Stimulated activated CD8-positive, alpha-beta memory T cell treated with anti-CD3 and anti-CD28 coated beads, Interleukin-7, amount 100 ng/mL, for 4 hours (primary cell): Measurements from ENCODE around the gene OTULINL.

Experiments
- DNase-seq, 2 donors: peaks; one replicate each; pipeline ENCODE4 v3.0.0-alpha.2; 2020; ENCODE audit warnings: low read depth in 2 of 2

Gene OTULINL

DNA sequence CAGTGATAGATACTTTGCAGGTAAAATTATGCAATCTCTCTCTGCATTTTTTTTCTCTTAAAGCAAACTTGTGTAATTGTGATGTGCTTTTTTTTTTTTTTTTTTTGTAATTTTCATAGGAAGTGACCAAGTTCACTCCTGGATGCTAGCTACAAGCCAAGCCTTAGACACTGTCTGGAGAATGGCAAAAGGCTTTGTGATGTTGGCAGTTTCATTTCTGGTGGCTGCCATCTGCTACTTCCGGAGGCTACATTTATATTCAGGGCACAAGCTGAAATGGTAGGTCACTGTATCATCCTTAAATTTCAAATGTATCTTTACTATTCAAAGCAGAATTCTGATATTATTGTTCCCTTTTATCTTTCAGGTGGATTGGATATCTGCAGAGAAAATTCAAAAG, 19.3 kb downstream of the OTULINL start:
- DNase-seq: no peak

DNA sequence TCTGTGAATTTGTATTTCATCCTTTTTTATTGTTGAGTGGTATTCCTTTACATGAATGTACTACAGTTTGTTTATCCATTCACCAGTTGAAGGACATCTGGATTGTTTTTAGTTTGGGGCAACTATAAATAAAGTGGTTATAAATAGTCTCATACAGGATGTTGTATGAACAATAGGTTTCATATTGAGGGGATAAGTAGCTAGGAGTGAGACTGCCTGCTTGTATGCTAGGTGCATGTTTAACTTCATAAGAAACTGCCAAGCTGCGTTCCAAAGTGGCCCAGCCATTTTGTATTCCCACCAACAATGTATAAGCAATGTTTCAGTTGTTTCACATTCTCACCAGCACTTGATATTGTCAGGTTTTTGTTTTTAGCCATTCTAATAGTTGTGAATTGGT, 21.5 kb downstream of the OTULINL start:
- DNase-seq: no peak

DNA sequence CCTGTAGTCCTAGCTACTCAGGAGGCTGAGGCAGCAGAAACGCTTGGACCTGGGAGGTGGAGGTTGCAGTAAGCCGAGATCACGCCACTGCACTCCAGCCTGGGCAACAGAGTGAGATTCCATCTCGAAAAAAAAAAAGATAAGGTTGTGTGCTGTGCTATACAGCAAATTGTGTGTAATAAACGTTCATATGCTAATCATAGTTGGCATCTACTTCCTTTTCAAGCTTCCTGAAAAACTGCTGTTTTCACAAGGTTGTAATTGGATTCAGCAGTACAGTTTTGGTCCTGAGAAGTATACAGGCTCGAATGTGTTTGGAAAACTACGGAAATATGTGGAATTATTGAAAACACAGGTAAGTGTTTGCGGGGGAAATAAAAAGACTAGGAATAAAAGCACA, 25.5 kb downstream of the OTULINL start:
- no peak for DNase-seq

DNA sequence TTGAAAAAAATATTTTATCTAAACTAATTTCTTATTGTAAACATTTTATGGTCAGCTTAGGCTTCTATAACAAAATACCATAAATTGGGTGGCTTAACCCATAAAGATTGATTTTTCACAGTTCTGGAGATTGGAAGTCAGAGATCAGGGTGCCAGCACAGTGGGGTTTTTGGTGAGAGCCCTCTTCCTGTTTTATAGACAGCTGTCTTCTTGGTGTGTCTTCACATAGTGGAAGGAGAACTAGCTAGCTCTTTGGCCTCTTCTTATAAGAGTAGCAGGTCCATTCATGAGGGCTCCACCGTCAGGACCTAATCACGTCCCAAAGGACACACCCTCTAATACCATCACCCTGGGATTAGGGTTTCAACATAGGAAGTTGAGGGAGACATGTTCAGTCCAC, 26.6 kb downstream of the OTULINL start:
- no peak for DNase-seq

DNA sequence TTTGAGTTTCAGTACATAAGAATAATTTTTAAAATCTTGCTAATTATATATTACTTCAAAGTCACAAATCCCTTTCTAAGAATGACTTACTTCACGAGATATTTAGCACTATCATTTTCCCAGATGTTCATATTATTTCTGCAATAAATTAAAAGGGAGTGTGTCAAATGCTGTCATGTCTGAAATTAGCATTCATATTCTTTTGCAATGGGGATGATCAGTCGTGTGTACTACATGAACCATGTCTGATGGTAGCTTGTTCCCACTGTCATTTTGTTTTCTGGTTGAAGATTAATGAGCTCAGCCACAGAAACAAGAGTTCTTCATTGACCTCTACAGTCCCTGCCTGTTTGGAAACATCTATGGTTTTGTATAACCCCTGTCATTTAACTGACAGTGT, 30.1 kb downstream of the OTULINL start:
- no peak for DNase-seq

DNA sequence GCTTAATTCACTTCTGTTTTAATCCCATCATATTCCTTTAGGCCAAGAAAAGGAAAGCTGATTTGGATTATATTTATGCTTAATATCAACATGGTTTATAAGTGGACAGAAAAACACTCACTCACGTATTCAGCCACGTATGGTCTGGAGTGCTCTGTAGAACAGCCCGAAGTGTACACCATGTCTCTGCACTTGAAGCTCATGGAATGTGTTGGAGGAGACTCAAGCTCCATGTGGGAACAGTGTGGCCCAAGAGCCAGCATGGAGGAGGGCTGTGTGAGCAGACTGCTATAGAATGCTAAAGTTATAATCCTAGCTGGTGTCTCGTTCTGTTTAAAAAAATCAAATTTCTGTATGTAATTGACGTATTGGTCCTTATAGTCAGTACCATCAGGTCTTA, 32.9 kb downstream of the OTULINL start:
- no peak for DNase-seq

DNA sequence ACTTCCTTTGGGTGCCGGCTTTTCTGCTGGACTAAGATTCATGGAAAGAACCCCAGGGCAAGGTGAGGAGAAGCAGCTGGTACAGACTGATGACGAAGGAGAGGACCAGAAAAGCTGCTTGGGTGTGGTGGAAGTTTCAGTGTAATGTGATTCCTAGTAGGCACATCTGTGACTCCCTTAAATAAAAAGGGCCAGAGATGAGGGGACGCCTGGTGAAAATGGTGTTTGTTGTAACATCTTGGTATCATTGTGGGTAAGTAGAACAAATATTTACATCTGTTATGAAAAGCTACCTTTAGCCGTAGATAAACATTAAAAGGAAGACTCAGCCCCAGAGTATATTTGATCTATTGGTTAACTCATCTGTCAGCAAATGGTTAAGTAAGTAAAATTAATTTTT, 33.8 kb downstream of the OTULINL start:
- DNase-seq: no peak

DNA sequence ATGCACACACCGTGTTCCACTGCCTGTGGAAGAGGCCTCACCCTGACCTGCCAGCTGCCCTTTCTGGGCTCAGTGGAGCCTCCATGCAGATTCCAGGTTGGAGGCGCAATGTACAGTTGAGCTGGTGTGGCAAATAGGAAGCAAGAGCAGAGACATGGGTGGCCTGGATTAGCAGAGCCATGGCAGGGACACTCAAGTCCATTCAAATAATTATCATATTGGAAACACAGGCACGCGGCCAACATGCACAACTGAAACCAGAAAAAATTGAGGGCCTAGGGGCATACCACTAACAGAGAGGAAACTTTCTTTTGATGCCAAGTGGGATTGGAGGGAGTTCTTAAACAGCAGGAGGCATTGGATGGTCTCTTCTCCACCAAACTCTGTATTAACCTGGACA, 35.8 kb downstream of the OTULINL start:
- DNase-seq: no peak

DNA sequence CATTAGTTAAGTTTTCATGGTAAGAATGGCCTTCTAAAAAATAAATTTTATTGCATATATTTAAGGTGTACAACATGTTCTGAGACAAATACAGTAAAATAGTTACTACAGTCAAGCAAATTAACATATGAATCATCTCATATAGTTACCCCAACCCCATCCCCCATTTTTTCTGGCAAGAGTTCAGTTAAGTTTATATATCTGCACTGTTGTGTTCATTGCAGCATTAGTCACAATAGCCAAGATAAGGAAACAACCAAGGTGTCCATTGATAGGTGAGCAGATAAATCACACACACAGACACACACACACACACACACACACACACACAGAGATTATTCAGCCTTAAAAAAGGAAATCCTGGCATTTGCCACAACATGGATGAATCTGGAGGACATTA, 45.7 kb downstream of the OTULINL start:
- no peak for DNase-seq

DNA sequence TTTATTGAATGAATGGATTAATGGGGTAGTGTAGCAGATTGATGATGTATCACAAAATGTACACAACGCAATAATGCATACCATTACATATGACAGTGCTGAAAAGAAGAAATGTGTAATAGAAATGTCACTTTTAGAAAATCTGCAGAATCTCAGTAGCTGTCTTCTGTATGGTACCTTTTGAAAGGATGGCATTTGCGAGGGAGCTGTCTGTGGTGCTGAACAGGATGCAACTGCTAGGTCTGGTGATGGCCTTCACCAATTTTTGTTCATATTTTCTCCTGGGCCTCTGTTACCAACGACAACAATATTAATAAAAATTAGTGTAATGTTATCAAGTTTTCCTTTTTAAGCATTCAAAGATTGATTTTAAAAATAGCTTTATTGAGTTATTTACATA, 46.8 kb downstream of the OTULINL start:
- DNase-seq: peak; percentile 11 to 23

DNA sequence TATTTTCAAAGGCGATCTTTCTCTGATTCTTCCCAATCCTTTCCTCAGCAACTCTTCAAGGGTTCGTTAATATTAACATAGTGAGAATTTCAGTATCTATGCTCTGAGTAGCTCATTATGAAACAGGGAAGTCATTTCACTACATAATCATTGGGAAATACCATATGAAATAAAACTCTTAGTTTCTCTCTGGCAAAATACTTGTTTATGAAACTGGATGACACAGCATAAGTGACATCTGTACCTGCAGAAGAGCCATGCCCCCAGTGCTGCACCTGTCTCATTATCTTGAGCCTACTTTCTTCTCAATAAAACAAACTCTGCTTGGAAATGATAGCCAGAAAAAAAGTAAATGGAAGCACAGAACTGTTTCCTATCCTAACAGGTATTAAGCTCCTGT, 49.1 kb downstream of the OTULINL start:
- DNase-seq: no peak

DNA sequence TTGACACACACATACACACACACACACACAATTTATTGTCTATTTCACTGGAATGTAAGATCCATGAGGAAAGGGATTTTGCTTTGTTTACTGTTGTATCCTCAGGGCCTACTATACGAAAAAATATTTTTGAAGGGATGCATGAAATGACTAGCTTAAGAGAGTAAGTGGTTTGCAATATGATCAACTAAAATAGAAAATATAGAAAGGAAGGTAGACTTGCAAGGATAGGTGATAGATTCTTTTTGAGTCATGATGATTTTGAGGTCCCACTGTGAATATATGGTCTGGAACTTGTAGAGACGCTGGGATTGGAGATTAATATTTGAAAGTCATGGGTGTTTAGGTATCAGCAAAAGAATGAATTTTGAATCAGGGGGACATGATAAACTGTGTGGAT, 54.1 kb downstream of the OTULINL start:
- no peak for DNase-seq

DNA sequence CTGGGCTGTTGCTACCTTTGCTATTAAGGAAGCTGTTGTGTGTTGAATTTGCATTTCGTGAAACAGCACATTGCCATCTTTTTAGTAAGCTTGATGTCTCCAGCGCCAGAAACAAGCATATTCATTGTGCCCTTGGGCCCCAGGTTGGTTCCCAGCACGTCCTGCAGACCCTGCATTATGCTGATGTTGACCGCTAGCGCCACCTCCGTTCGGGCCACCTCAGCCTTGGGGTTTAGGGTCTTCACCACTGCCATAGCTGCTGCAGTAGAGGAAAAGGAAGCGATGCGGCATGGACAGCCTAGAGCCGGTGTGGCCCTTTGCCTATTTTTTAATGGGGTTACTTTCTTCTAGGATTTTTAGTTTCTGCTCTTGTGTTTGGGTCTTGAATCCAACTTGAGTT, 59.2 kb downstream of the OTULINL start:
- DNase-seq: no peak

DNA sequence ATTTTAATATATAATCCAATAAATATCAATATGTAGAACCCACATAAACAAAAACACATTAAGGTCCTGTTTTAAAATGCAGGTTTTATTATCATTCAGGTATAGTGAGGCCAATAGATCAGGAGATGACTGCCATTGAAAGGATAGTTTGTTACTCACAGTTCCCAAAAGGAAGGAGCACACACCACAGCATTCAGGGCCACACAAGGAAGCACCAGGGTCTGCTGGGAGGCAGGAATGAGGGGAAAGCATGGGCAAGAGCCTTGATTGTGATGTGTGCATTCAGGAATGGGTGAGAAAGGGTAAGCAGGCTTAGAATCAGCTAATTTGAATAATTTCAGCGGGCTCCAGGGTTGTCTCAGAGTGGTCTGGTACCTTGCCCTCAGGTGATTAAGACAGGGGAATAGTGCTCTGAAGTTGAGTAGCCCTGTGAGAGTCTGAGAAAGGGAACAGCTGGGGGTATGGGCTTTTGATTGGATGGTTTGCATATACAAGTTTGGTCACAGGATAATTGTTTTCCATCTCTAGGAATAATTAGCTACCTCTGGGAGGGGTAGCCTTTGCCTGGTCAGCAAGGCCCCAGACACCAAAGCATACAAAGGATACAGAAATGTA, 63.1 kb downstream of the OTULINL start:
- no peak for DNase-seq

DNA sequence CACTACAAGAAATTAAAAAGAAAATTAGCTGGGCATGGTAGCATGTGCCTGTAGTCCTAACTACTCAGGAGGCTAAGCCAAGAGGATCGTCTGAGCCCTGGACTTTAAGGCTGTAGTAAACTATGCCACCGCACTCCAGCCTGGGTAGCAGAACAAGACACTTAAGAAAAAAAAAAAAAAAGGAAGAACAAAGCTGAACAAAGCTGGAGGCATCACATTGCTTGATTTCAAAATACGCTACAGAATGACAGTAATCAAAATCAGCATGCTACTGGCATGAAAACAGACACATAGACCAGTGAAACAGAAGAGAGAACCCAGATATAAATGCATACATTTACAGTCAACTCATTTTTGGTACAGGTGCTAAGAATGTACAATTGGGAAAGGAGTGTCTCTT, 68.5 kb downstream of the OTULINL start:
- no peak for DNase-seq

DNA sequence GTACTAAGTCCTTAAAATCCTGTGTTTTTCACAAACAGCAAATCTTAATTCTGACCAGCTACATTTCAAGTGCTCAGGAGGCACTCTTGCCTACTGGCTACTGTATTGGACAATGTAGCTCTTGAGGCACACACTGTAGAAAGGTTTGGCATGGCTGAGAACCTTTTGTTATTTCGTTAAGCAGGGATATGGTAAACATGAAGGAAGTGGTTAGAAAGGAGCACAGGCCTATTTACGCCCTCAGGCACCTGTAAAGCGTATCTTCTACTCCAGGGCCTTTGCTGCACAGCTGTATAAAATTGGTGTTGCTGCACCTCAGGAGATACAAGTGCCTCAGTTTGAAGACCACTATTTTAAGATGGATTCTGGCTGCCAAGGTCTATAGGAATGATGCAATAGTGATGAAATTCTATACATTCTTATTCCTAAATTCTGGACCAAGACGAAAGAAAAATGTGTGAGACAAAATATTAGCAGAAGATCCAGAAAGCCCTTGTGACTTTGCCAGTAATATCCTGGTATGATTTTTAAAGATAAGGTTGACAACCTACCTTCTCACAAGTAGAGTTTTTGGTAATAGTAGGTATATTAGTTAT, 73.7 kb downstream of the OTULINL start:
- DNase-seq: no peak

DNA sequence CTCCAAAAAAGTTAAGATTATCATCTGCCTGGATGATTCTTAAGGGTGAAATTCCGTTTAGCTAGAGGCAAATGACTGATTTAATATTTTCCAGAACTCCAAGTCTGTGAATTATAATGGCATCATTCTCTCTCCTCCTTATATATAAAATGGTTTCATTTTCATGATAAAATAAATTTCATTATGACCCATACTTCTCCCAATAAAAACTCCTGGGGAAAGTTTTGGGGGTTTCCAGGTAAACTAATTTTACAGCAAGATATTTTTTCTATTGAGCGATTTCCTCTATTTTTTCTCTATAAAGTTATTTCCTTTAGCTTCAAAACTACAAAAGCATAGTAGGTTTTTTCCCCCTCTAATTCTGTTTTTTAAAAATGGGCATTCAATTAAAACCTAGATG, 75.3 kb downstream of the OTULINL start:
- no peak for DNase-seq

DNA sequence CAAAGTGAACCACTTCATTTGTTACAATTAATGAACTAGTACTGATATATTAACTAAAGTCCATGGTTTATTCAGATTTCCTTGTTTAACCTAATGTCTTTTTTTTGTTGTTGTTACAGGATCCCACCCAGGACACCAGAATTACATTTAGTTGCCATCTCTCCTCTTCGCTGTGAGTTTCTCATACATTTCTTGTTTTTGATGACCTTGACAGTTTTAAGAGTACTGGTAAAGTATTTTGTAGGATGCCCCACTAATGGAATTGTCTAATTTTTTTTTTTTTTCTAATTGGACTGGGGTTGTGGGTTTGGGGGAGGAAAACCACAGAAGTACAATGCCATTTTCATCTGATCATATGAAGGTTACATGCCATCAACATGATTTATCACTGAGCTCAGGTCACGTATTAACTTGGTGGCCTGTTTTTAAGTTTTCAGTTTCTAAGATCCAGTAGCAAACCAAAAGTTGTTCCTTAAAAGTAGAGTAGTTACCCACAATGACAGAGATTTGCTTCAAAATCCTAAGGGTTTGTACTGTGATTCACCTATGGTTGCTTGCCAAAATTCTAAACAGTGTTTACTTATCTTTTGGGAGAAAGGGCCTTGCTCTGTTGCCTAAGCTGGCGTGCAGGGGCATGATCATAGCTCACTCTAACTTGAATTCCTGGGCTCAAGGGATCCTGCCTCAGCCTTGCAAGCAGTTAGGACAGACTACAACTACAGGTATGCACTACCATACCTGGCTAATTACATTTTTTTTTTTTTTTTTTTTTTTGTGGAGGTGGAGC, 78.4 kb downstream of the OTULINL start:
- DNase-seq: no peak

DNA sequence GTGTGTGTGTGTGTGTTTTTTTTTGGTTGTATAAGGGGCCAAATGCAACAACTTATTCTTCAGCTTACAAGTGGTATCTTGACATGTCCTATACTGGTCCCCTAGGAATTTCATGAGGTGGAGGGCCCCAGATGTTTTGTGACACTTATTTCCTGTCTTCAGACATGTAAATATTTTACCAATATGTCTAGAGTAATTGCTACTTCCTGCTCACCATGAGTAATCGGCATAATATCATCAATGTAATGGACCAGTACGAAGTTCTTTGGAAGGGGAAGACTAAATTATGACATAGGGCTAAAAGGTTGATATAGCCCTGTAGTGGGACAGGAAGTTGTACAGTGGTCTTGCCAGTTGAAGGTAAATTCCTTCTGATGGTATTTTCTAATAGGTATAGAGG, 79.2 kb downstream of the OTULINL start:
- no peak for DNase-seq
